GM18858 (cell line): ENCODE results near the gene VIPAS39.
A peak's percentile ranks its signal among the peaks of the same experiment; 100 is the strongest.
"Not testable (repeated sequence)": the region's sequence is repeated elsewhere in the genome, so short reads cannot be mapped to it uniquely, and the experiment has no call there.

ENCODE experiments used
- ATAC-seq: cut with Tn5 transposase; IDR thresholded peaks from one replicate; pipeline ENCODE4 v1.9.1; 2021; ENCODE audit not compliant: unreplicated experiment

VIPAS39 gene

GRCh38 chr14:77470224-77470870, 12.9 kb upstream of the VIPAS39 start:
- no peak for ATAC-seq

- no peak for ATAC-seq
Observed at GRCh38 chr14:77469539-77469938, 12.1 kb upstream of the VIPAS39 start.

GRCh38 chr14:77469067-77469505, 11.7 kb upstream of the VIPAS39 start:
- ATAC-seq: no peak

- no peak for ATAC-seq
Observed at GRCh38 chr14:77467801-77468200, 10.4 kb upstream of the VIPAS39 start.

- no peak for ATAC-seq
Observed at GRCh38 chr14:77459072-77459723, 1.8 kb upstream of the VIPAS39 start.

GRCh38 chr14:77458249-77458950, 999 bp upstream of the VIPAS39 start:
- ATAC-seq: peak; percentile 13

GRCh38 chr14:77457115-77457521, 283 bp downstream of the VIPAS39 start:
- ATAC-seq: no peak

GRCh38 chr14:77455966-77456640, 1.3 kb downstream of the VIPAS39 start:
- no peak for ATAC-seq

- no peak for ATAC-seq
Observed at GRCh38 chr14:77442196-77442595, 15.2 kb downstream of the VIPAS39 start.

GRCh38 chr14:77439861-77440260, 17.5 kb downstream of the VIPAS39 start:
- ATAC-seq: no peak

GRCh38 chr14:77438596-77438995, 18.8 kb downstream of the VIPAS39 start:
- ATAC-seq: no peak

GRCh38 chr14:77436042-77436441, 21.4 kb downstream of the VIPAS39 start:
- no peak for ATAC-seq

- ATAC-seq: no peak
Observed at GRCh38 chr14:77426396-77426795, 31.0 kb downstream of the VIPAS39 start.

GRCh38 chr14:77424862-77425261, 32.5 kb downstream of the VIPAS39 start:
- no peak for ATAC-seq

GRCh38 chr14:77423423-77423822, 34.0 kb downstream of the VIPAS39 start, which contains the start of gene NOXRED1:
Gene NOXRED1 (minus strand): TSS chr14:77423523. CDS start chr14:77422889, 634 bp downstream.
- no peak for ATAC-seq

GRCh38 chr14:77421201-77421600, 36.2 kb downstream of the VIPAS39 start:
- ATAC-seq: no peak

GRCh38 chr14:77416836-77417235, 40.6 kb downstream of the VIPAS39 start:
- no peak for ATAC-seq

GRCh38 chr14:77416098-77416497, 41.3 kb downstream of the VIPAS39 start:
- not testable (repeated sequence) for ATAC-seq

GRCh38 chr14:77415403-77416030, 41.9 kb downstream of the VIPAS39 start:
- not testable (repeated sequence) for ATAC-seq

GRCh38 chr14:77409131-77409533, 48.3 kb downstream of the VIPAS39 start:
- ATAC-seq: no peak

- no peak for ATAC-seq
Observed at GRCh38 chr14:77407158-77407557, 50.2 kb downstream of the VIPAS39 start.
